GM03348 (cell line): ENCODE data around the gene CCDC121.

Experiments
- DNase-seq: peaks from one replicate; pipeline ENCODE4 v3.0.0; 2012; ENCODE audit warnings: low spot score

Gene CCDC121

GRCh38 chr2:27582129-27582694 is 46.6 kb downstream of the CCDC121 start:
- DNase-seq = no peak

GRCh38 chr2:27581417-27582128 is 47.2 kb downstream of the CCDC121 start:
- DNase-seq = no peak
